Activated CD8-positive, alpha-beta T cell treated with anti-CD3 and anti-CD28 coated beads for 36 hours (primary cell): ENCODE measurements around the gene KATNB1. TPM values are rescaled to one million over a fixed set of nuclear protein-coding genes. Genes with fewer than 3 reads are reported as not detected.

Source experiments
- ATAC-seq: fragments of 200-7000 bp; cut with Tn5 transposase; one replicate; pipeline ENCODE4 v1.10.0; 2021; ENCODE audit warnings: mild to moderate bottlenecking, moderate library complexity
- CTCF ChIA-PET: fragments of 350-600 bp; sonication (Branson Sonifier 250); formaldehyde crosslinking; loops from one replicate; lab custom pipeline; 2021; ENCODE audit warnings: antibody characterized with exemption; lab: Charles Lee
- POLR2A ChIA-PET: fragments of 350-600 bp; sonication (Branson Sonifier 250); formaldehyde crosslinking; loops from one replicate; lab custom pipeline; 2021; ENCODE audit warnings: antibody characterized with exemption; lab: Charles Lee
- DNase-seq: peaks from one replicate; pipeline ENCODE4 v3.0.0-alpha.2; 2020
- H3K27ac Mint-ChIP-seq: one replicate; pipeline ENCODE4 v1.8.0; 2021; ENCODE audit warnings: mild to moderate bottlenecking, mixed read lengths
- H3K27me3 Mint-ChIP-seq: one replicate; pipeline ENCODE4 v1.8.0; 2021; ENCODE audit warnings: mixed read lengths
- H3K36me3 Mint-ChIP-seq: one replicate; pipeline ENCODE4 v1.8.0; 2021; ENCODE audit warnings: low read depth, mixed read lengths
- H3K4me1 Mint-ChIP-seq: one replicate; pipeline ENCODE4 v1.8.0; 2021; ENCODE audit warnings: low read depth, mixed read lengths
- H3K4me3 Mint-ChIP-seq: one replicate; pipeline ENCODE4 v1.8.0; 2021; ENCODE audit warnings: mild to moderate bottlenecking, moderate library complexity, mixed read lengths
- H3K9me3 Mint-ChIP-seq: one replicate; pipeline ENCODE4 v1.8.0; 2021; ENCODE audit warnings: mixed read lengths
- intact Hi-C: fragments of 100-400 bp; cut with micrococcal nuclease; formaldehyde crosslinking; loops from one replicate; pipeline ENCODE4 v1.10.0; 2022
- total RNA-seq, 2 experiments: library from RNA; stranded (reverse); gene quantifications; one replicate each; pipeline ENCODE4 v1.2.3, GENCODE V29; 2021
- TF ChIP-seq, protein P1 (sequence below): fragments of 200-600 bp; IDR thresholded peaks from one replicate; pipeline ENCODE4 v1.8.0; 2022; ENCODE audit warnings: antibody characterized with exemption, mild to moderate bottlenecking

The KATNB1 gene
- total RNA-seq, 2 experiments from 2014 or later = 35.1 to 39.6 TPM

DNA sequence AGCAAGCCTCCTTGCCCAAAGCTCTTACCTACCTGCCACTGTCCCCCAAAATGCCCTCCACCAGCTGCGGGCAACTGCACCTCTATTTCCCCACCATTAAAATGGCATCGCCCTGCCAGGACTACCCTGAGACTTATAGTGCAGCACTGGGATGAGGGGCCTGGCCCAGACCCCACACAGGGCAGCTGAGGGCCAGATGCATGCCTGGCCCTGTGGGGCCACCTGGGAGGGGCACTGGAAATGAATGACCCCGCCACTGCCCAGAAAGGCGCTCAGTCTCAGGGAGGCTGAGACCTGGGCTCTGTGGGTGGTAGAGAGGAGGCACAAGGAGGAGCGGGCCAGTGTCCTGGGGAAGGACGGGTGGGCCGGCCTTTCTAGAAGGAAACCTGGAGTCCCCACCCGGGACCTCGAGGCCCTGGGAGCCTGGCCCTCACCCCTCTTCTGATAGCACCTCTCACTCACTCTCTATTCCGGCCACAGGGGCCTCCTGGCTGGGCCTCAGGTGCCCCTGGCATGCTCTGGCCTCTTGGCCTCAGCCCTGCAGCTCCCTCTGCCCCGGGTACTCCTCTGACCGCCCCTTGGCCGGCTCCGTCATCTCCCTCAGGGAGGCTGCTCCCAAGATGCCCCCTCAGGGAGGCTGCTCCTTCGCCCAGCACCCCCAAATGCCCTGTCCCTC is 26.9 kb downstream of the KATNB1 start:
- TF ChIP-seq, protein P1, sequence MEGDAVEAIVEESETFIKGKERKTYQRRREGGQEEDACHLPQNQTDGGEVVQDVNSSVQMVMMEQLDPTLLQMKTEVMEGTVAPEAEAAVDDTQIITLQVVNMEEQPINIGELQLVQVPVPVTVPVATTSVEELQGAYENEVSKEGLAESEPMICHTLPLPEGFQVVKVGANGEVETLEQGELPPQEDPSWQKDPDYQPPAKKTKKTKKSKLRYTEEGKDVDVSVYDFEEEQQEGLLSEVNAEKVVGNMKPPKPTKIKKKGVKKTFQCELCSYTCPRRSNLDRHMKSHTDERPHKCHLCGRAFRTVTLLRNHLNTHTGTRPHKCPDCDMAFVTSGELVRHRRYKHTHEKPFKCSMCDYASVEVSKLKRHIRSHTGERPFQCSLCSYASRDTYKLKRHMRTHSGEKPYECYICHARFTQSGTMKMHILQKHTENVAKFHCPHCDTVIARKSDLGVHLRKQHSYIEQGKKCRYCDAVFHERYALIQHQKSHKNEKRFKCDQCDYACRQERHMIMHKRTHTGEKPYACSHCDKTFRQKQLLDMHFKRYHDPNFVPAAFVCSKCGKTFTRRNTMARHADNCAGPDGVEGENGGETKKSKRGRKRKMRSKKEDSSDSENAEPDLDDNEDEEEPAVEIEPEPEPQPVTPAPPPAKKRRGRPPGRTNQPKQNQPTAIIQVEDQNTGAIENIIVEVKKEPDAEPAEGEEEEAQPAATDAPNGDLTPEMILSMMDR = no peak
- ChIA-PET POLR2A (no interaction called here), CTCF (no interaction called here)
- DNase-seq (no peak), ATAC-seq (no peak)
- peaks cover 4% of the 10 kb centered on the region for H3K4me1 Mint-ChIP-seq
- no peaks in the 10 kb centered on the region for H3K27me3 Mint-ChIP-seq
- H3K9me3 Mint-ChIP-seq = no peaks in the 10 kb centered on the region
- intact Hi-C loops = no loop called here
- no peaks in the 10 kb centered on the region for H3K36me3 Mint-ChIP-seq
- H3K4me3 Mint-ChIP-seq = no peak overlapping the region
- H3K27ac Mint-ChIP-seq = no peak overlapping the region

DNA sequence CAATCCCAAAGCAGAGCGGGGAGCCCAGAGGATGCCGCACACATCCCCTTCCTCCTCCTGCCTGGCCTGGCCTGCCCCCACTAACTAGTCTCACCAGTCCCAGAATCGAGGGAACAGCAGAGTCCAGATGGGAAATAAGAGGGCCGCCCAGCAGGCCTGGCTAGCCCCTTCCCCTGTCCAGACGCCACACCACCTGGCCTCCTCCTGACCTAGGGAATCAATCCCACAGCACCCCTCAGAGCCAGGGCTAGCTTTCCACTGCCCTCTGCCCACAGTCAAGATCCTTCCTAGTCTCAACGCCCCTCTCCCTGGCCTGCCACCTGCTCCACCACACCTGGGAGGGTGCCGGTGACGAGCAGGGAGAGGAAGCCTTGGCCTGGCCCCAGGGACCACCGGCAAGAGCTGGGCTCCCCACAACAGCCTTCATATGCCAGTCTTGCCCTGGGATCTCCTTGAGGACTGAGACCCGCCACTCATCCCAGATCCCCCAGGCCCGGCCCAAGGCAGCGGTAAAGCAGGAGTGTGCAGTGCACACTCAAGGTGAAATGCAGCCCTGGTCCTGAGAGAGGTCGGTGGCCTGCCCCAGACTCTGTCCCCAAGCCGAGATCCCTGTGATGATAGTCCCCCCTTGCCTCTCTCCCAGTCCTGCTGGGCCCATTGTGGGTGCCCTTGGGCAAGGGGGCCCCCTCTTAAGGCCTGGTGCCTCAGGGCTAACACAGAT is 27.9 kb downstream of the KATNB1 start:
- Mint-ChIP-seq H3K4me1 (peaks cover 3% of the 10 kb centered on the region), H3K4me3 (no peak overlapping the region), H3K27ac (no peak overlapping the region), H3K9me3 (no peaks in the 10 kb centered on the region), H3K27me3 (no peaks in the 10 kb centered on the region), H3K36me3 (no peaks in the 10 kb centered on the region)
- TF ChIP-seq, protein P1 = no peak
- intact Hi-C loops = no loop called here
- ChIA-PET CTCF (no interaction called here), POLR2A (no interaction called here)
- DNase-seq (no peak), ATAC-seq (no peak)

DNA sequence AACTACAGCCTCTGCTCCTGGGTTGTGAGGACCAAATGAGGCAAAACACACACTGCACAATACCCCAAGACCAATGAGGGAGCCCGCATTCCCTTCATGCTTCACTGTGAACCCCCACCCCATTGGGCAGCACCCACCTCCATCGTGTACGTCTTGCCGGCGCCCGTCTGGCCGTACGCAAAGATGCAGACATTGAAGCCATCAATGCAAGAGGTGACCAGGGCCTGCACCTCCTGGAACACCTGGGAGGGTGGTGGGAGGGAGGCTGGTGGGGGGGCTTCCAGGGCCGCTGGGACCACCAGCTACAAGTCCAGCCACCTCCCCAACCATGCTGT is 28.4 kb downstream of the KATNB1 start:
- Mint-ChIP-seq H3K4me3 (no peak overlapping the region), H3K36me3 (no peaks in the 10 kb centered on the region), H3K27ac (no peak overlapping the region), H3K4me1 (no peaks in the 10 kb centered on the region), H3K9me3 (no peaks in the 10 kb centered on the region), H3K27me3 (no peaks in the 10 kb centered on the region)
- intact Hi-C loops = no loop called here
- TF ChIP-seq, protein P1 = no peak
- ATAC-seq (no peak), DNase-seq (no peak)
- POLR2A ChIA-PET = no interaction called here
- CTCF ChIA-PET = no interaction called here

DNA sequence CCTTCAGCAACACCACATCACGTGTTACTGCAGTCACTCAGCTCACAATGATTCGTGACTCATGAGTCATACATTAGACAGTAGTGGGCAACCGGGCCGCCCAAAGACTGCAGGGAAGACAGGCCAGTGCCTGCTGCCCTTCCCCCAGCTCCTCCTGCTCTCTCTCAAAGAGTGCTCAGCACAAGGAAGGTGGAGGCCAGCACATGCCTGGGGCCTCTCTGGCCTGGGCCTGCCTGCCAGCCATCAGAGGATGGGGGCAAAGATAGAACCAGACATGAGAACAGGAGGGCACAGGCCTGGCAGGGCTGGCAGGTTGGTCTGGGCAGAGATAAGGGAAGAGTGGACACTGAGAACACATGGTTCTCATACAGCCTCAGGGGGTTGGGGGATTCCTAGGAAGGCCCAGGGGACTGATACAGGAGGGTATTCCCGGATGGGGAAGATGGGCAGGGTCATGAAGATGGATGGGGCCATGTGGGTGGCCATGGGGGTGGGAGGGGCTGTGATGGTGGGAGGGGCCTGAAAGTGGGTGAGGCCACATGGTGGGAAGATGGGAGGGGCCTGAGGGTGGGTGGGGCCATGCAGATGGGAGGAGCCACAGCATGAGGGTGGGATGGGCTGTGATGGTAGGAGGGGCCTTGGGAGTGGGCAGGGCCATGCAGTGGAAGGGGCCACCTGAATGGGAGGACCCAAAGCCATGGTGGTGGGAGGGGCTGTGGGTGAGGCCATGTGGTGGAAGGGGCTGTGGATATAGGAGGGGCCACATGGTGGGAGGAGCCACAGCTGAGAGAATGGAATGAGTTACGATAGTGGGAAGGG is 29.0 kb downstream of the KATNB1 start:
- H3K4me1 Mint-ChIP-seq = no peaks in the 10 kb centered on the region
- TF ChIP-seq, protein P1 = no peak
- no peak overlapping the region for H3K4me3 Mint-ChIP-seq
- ChIA-PET CTCF (no interaction called here), POLR2A (no interaction called here)
- intact Hi-C loops = no loop called here
- no peak overlapping the region for H3K27ac Mint-ChIP-seq
- DNase-seq (peak; percentile 56), ATAC-seq (peak; percentile 92)
- no peaks in the 10 kb centered on the region for H3K27me3 Mint-ChIP-seq
- H3K9me3 Mint-ChIP-seq = no peaks in the 10 kb centered on the region
- no peaks in the 10 kb centered on the region for H3K36me3 Mint-ChIP-seq
